K562 (cell line): Measurements from ENCODE around the gene NUBP2. TPM values are rescaled to one million over a fixed set of nuclear protein-coding genes. Genes with fewer than 3 reads are reported as not detected.

ENCODE experiments used
- ATAC-seq: fragments of 200-7000 bp; cut with Tn5 transposase; 3 replicates; pipeline ENCODE4 v1.9.1; 2020; ENCODE audit warnings: moderate library complexity
- BruUV-seq: library from RNA; stranded (reverse); fragments of 400-500 nt; replicated peaks from 2 replicates; lab custom pipeline; 2021; lab: Mats Ljungman, UMichigan
- CTCF ChIA-PET: fragments of 300-600 bp; formaldehyde crosslinking; extraction: SDS; loops from one replicate; lab custom pipeline; 2021; ENCODE audit warnings: low intra/inter-chr PET ratio; lab: Yijun Ruan, JAX
- POLR2A ChIA-PET: fragments of 300-600, 350-650 bp; sonication (Branson Sonifier 250); formaldehyde crosslinking; extraction: SDS; loops from one replicate; lab custom pipeline; 2021; ENCODE audit warnings: antibody characterized with exemption, inconsistent platforms; lab: Yijun Ruan, JAX
- DNase-seq, 4 experiments: peaks; one replicate each; pipeline versions ENCODE4 v3.0.0 to v3.0.0-alpha.2; 2011 to 2018; ENCODE audit warnings: low spot score in 3 of 4, mixed read lengths in 3 of 4; ENCODE audit errors: extremely low read depth in 1 of 4
- FAIRE-seq: peaks from 2 replicates; lab custom pipeline; 2011; peaks lifted over from hg19 to GRCh38; lab: Jason Lieb, UNC
- H2AFZ ChIP-seq: 2 replicates; pipeline ENCODE4 v1.6.0; 2011; ENCODE audit warnings: low read depth, low read length, control low read depth, inconsistent platforms
- H3K27ac ChIP-seq: fragments of 200-600 bp; 3 replicates; pipeline ENCODE4 v1.8.0; 2011; ENCODE audit warnings: low read depth, mild to moderate bottlenecking, control low read depth, inconsistent platforms, low read length, moderate library complexity, mixed read lengths; ENCODE audit errors: extremely low read depth
- H3K27me3 ChIP-seq, 2 experiments: fragments of 300-600 bp in 1 of 2; 2 replicates in 1 of 2; 3 replicates in 1 of 2; pipeline versions ENCODE4 v1.6.0 to v1.8.0; 2011; ENCODE audit warnings: inconsistent platforms in 2 of 2, low read length in 2 of 2, mild to moderate bottlenecking in 1 of 2, mixed read lengths in 1 of 2, moderate library complexity in 1 of 2; ENCODE audit not compliant: control insufficient read depth in 2 of 2, insufficient read depth in 2 of 2
- H3K36me3 ChIP-seq: fragments of 300-600 bp; 3 replicates; pipeline ENCODE4 v1.8.0; 2011; ENCODE audit warnings: mild to moderate bottlenecking, low read length, inconsistent platforms; ENCODE audit not compliant: control insufficient read depth, insufficient read depth
- H3K4me1 ChIP-seq, 2 experiments: fragments of 200-600 bp in 1 of 2; replicated peaks in 1 of 2; 2 replicates in 1 of 2; 3 replicates in 1 of 2; pipeline versions ENCODE4 v1.5.1 to v1.8.0; 2011; ENCODE audit warnings: inconsistent platforms in 2 of 2, low read length in 2 of 2, mild to moderate bottlenecking in 1 of 2, mixed read lengths in 1 of 2, moderate library complexity in 1 of 2; ENCODE audit not compliant: control insufficient read depth in 2 of 2, insufficient read depth in 2 of 2
- H3K4me2 ChIP-seq: 2 replicates; pipeline ENCODE4 v1.6.1; 2011; ENCODE audit warnings: low read length, control low read depth, inconsistent platforms, mixed read lengths; ENCODE audit not compliant: insufficient read depth
- H3K4me3 ChIP-seq: fragments of 200-600 bp; sonication (generic), shearing (Covaris generic); 2 replicates; pipeline ENCODE4 v1.5.1; 2016; ENCODE audit warnings: control low read depth, inconsistent platforms
- H3K79me2 ChIP-seq: fragments of 200-600 bp; 3 replicates; pipeline ENCODE4 v1.8.0; 2011; ENCODE audit warnings: low read length, inconsistent platforms; ENCODE audit not compliant: control insufficient read depth, insufficient read depth
- H3K9ac ChIP-seq, 2 experiments: 2 replicates each; pipeline versions ENCODE4 v1.6.0 to v1.6.1; 2011; ENCODE audit warnings: low read depth in 2 of 2, low read length in 2 of 2, control low read depth in 1 of 2, inconsistent platforms in 1 of 2, mild to moderate bottlenecking in 1 of 2, mixed read lengths in 1 of 2; ENCODE audit not compliant: insufficient read depth in 1 of 2
- H3K9me1 ChIP-seq: one replicate; pipeline ENCODE4 v1.6.0; 2011; ENCODE audit warnings: inconsistent platforms, mild to moderate bottlenecking, low read length, moderate library complexity; ENCODE audit not compliant: control insufficient read depth, insufficient read depth
- H3K9me3 ChIP-seq: replicated peaks from 2 replicates; pipeline ENCODE4 v1.5.1; 2011; ENCODE audit warnings: low read depth, low read length, inconsistent platforms; ENCODE audit not compliant: control insufficient read depth, insufficient read depth
- H4K20me1 ChIP-seq: replicated peaks from 2 replicates; pipeline ENCODE4 v1.6.1; 2011; ENCODE audit warnings: low read length, inconsistent platforms, mixed read lengths; ENCODE audit not compliant: control insufficient read depth, insufficient read depth
- CTCF ChIP-seq, 3 experiments: IDR thresholded peaks in 2 of 3; conservative IDR thresholded peaks in 1 of 3; 2 replicates each; pipeline ENCODE4 v1.5.1; 2011 to 2012; ENCODE audit warnings: low read length in 3 of 3, mild to moderate bottlenecking in 3 of 3, control low read depth in 2 of 3, improper control_type of control experiment in 1 of 3, inconsistent platforms in 1 of 3, low read depth in 1 of 3, mixed read lengths in 1 of 3, moderate library complexity in 1 of 3; ENCODE audit not compliant: insufficient read depth in 2 of 3
- CTCFL ChIP-seq: IDR thresholded peaks from 2 replicates; pipeline ENCODE4 v1.6.1; 2011; ENCODE audit warnings: borderline replicate concordance, low read depth, mild to moderate bottlenecking, moderate library complexity, low read length; ENCODE audit not compliant: insufficient read depth, poor library complexity, severe bottlenecking
- HDGF ChIP-seq: fragments of 450-650 bp; IDR thresholded peaks from 2 replicates; pipeline ENCODE4 v1.6.1; 2016
- ID3 ChIP-seq, 2 experiments: fragments of 250-450 bp in 1 of 2; fragments of 450-650 bp in 1 of 2; sonication (Bioruptor Pico) in 1 of 2; IDR thresholded peaks; 2 replicates each; pipeline versions ENCODE4 v1.6.1 to v1.8.0; 2016 to 2021; ENCODE audit warnings: mild to moderate bottlenecking in 2 of 2, moderate library complexity in 2 of 2, missing compliant biosample characterization in 1 of 2, missing genetic modification characterization in 1 of 2
- NR1H2 ChIP-seq: sonication (generic); formaldehyde crosslinking; IDR thresholded peaks from 2 replicates; pipeline ENCODE4 v1.4.0; 2020; ENCODE audit warnings: mild to moderate bottlenecking, missing genetic modification reagents
- PHF21A ChIP-seq: fragments of 450-650 bp; IDR thresholded peaks from 2 replicates; pipeline ENCODE4 v1.6.1; 2017; ENCODE audit warnings: low read depth, borderline replicate concordance
- THRA ChIP-seq: fragments of 450-650 bp; IDR thresholded peaks from 2 replicates; pipeline ENCODE4 v1.6.1; 2017; ENCODE audit warnings: mild to moderate bottlenecking, moderate library complexity
- ZNF124 ChIP-seq: sonication (generic); formaldehyde crosslinking; IDR thresholded peaks from 2 replicates; pipeline ENCODE4 v1.8.1; 2022; ENCODE audit warnings: missing genetic modification reagents
- ZNF347 ChIP-seq: fragments of 450-650 bp; formaldehyde crosslinking; IDR thresholded peaks from 2 replicates; pipeline ENCODE4 v1.4.0; 2020; ENCODE audit warnings: low read depth, mild to moderate bottlenecking, moderate library complexity
- ZNF398 ChIP-seq: fragments of 250-450 bp; sonication (Bioruptor Pico); IDR thresholded peaks from 2 replicates; pipeline ENCODE4 v1.8.0; 2021; ENCODE audit warnings: moderate library complexity, mild to moderate bottlenecking, inconsistent platforms
- WGBS: fragments of 100-300 bp; shearing (Covaris generic); methylation state at CpG from one replicate; pipeline ENCODE4 v1.1.6; 2016; ENCODE audit warnings: low coverage, mixed read lengths; ENCODE audit not compliant: insufficient coverage; ENCODE audit errors: missing lambda C conversion rate; 5-methylcytosine and 5-hydroxymethylcytosine counted together
- in situ Hi-C: fragments of 300-500 bp; cut with MboI; formaldehyde crosslinking; loops from 4 replicates; pipeline ENCODE4 v1.15.0; 2018; ENCODE audit warnings: inconsistent platforms, mixed read lengths
- intact Hi-C: fragments of 100-400 bp; cut with micrococcal nuclease; formaldehyde crosslinking; loops from 2 replicates; pipeline ENCODE4 v1.14.2; 2022
- polyA plus RNA-seq, 8 experiments: library from polyadenylated mRNA; depleted of rRNA in 4 of 8; stranded (reverse) in 5 of 8; unstranded in 3 of 8; fragments of >200 nt; fragmentation: Nextera tagmentation in 2 of 8; fragmentation: Illumina TruSeq in 1 of 8; extraction: Ambion mirVana in 2 of 8; extraction: Trizol in 1 of 8; gene quantifications; 2 replicates each; pipeline versions ENCODE4 v1.2.1 to v1.2.3, GENCODE V29; 2011 to 2014; ENCODE audit warnings: inconsistent platforms in 1 of 8, missing spikeins in 1 of 8
- total RNA-seq, 7 experiments: library from RNA; depleted of rRNA in 6 of 7; stranded (reverse); fragments of >200 nt in 6 of 7; fragmentation: Illumina TruSeq in 2 of 7; extraction: Trizol in 2 of 7; gene quantifications; 2 replicates each; pipeline versions ENCODE4 v1.2.1 to v1.2.3, GENCODE V29; 2011 to 2021; ENCODE audit warnings: low replicate concordance in 1 of 7

NUBP2 gene
- total and polyA plus RNA-seq, 9 of the 15 experiments (the other 6 are each of a cell fraction or from before 2014, with no cell fraction given): 1.8 to 115 (median 24.0) TPM

- H3K9me1 ChIP-seq: no peaks in the 10 kb centered on the region
- ATAC-seq (peak; percentile 33), DNase-seq (peak in 2 of 4 experiments; percentile 35 to 54), FAIRE-seq (no peak)
- ChIA-PET CTCF (interaction anchor here (0.6 kb wide), 1 partner anchor 483 kb away, joined by 3 read pairs; no protein-coding TSS in a partner anchor), POLR2A (interaction anchor here (0.7 to 2.3 kb wide), 8 partner anchors 10 to 1102 kb away, joined by 3 to 35 read pairs (median 6); partner anchors contain the start of genes EME2, MRPS34, NME3 and RPS2)
- peaks cover 51% of the 10 kb centered on the region; the same call in 1 of the 3 replicates for H3K36me3 ChIP-seq
- H3K4me1 ChIP-seq: peaks cover 4 to 84% of the 10 kb centered on the region in 2 experiments; a peak in 3 of 5 replicates
- H3K79me2 ChIP-seq: peaks cover 49% of the 10 kb centered on the region
- 3% methylated on average over 41 of the region's 70 CpGs for WGBS
- H3K9me3 ChIP-seq: no peaks in the 10 kb centered on the region
- in situ Hi-C loops (loop anchor here (5.0 kb wide), 1 partner anchor 150 kb away; no protein-coding TSS in a partner anchor), intact Hi-C loops (loop anchor here (5.0 kb wide), 1 partner anchor 170 kb away; the partner anchor contains the start of genes CRAMP1 and IFT140)
- H3K27ac ChIP-seq: peak overlapping the region; percentile 69; the same call in 2 of the 3 replicates
- H3K4me2 ChIP-seq: peak overlapping the region; percentile 98
- peak overlapping the region; percentile 99 for H3K4me3 ChIP-seq
- H2AFZ ChIP-seq: peak overlapping the region; percentile 55; the same call in 1 of the 2 replicates
- no TSS peak for BruUV-seq
- H3K27me3 ChIP-seq: no peaks in the 10 kb centered on the region
- H3K9ac ChIP-seq: peak overlapping the region; percentile 77 to 96
- H4K20me1 ChIP-seq: peaks cover 3% of the 10 kb centered on the region; the same call in 1 of the 2 replicates
- TF ChIP-seq ZNF124 (CRISPR knock-in tag) (no peak), CTCFL (peak; percentile 23), THRA (no peak), ZNF347 (CRISPR knock-in tag) (no peak), ID3 (CRISPR knock-in tag; IDR thresholded peaks at IDR 0.05) (no peak), ID3 (tag; IDR thresholded peaks at IDR 0.05) (0 out of 2 replicates have a peak, but pooled peaks have one; percentile 23), PHF21A (no peak), ZNF398 (CRISPR knock-in tag) (no peak), CTCF (IDR thresholded peaks at IDR 0.05 in 2 of 3, conservative IDR thresholded peaks at IDR 0.05 in 1 of 3; ENCODE audit: insufficient read depth in 2 of 3, low read depth in 1 of 3, low read length in 3 of 3) (0 out of 6 replicates have a peak, but pooled peaks of 1 of the 3 experiments have one; percentile 17), NR1H2 (CRISPR knock-in tag) (no peak), HDGF (no peak)
These were observed 877 bp upstream of the NUBP2 start for GRCh38 chr16:1781758-1782407.
